Measurements from ENCODE around the gene PREP. TPM values are rescaled to one million over a fixed set of nuclear protein-coding genes. Genes with fewer than 3 reads are reported as not detected.
A peak's percentile ranks its signal among the peaks of the same experiment; 100 is the strongest.
"Not testable (repeated sequence)": the region's sequence is repeated elsewhere in the genome, so short reads cannot be mapped to it uniquely, and the experiment has no call there.

PREP gene
- total and polyA plus RNA-seq, 2 experiments from 2014 or later = 28.7 to 67.6 TPM

DNA sequence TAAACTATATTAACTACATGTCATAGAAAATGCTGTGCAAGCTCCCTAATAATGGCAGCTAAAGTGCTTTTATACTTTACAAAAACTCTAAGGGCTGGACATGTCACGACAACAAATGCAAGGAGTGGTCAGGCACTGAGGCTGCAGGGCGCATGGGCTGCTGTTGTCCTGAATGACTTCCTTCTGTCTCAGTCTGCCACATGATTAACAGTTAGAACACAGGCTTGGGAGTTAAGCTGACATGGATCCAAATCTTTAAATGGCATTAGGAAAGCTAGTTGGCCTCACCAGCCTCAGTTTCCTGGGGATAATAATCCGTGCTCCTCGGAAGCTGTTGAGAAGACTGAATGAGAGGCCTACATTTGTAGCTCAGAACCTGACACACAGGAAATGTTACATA lies 57.4 kb downstream of the PREP start:
- Histone ChIP-seq H3K27ac (peak overlapping the region; percentile 78), H3K4me3 (no peak overlapping the region), H3K9me3 (ENCODE audit: low read depth) (no peaks in the 10 kb centered on the region), H3K36me3 (peaks cover 5% of the 10 kb centered on the region), H3K4me1 (ENCODE audit: low read depth) (peaks cover 18% of the 10 kb centered on the region), H3K27me3 (no peaks in the 10 kb centered on the region)
- TF ChIP-seq, protein P1, sequence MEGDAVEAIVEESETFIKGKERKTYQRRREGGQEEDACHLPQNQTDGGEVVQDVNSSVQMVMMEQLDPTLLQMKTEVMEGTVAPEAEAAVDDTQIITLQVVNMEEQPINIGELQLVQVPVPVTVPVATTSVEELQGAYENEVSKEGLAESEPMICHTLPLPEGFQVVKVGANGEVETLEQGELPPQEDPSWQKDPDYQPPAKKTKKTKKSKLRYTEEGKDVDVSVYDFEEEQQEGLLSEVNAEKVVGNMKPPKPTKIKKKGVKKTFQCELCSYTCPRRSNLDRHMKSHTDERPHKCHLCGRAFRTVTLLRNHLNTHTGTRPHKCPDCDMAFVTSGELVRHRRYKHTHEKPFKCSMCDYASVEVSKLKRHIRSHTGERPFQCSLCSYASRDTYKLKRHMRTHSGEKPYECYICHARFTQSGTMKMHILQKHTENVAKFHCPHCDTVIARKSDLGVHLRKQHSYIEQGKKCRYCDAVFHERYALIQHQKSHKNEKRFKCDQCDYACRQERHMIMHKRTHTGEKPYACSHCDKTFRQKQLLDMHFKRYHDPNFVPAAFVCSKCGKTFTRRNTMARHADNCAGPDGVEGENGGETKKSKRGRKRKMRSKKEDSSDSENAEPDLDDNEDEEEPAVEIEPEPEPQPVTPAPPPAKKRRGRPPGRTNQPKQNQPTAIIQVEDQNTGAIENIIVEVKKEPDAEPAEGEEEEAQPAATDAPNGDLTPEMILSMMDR (IDR thresholded peaks at IDR 0.05; ENCODE audit: low read depth, low read length) = no peak
- no peak for DNase-seq (ENCODE audit: low read depth in 1 of 2, low spot score in 1 of 2)

DNA sequence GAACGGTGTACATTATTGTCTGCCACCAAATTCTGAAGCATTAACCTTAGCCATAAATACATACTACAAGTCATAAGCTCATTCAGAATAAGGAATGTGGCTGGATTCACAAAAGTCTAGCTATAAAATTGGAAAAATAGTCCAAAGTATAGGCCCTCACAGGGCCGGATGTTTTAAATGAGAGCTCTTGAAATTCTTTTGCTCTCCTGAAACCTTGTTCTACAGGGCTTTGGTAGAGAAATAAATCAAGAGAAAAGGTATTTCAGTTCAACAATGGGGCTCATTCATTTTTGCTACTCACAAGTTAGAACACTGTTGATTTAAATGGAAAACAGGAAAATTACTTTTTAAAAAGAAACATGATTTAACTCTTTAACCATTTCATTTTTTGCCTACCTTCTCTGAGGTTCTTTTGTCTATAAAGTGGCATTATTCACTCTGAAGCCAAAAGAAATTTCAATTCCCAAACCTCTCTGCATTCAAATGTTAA lies 58.0 kb downstream of the PREP start:
- no peak for DNase-seq (ENCODE audit: low read depth in 1 of 2, low spot score in 1 of 2)
- peaks cover 18% of the 10 kb centered on the region for H3K4me1 ChIP-seq (ENCODE audit: low read depth)
- TF ChIP-seq, protein P1 (IDR thresholded peaks at IDR 0.05; ENCODE audit: low read depth, low read length) = no peak
- no peaks in the 10 kb centered on the region for H3K9me3 ChIP-seq (ENCODE audit: low read depth)
- H3K27ac ChIP-seq = peak overlapping the region; percentile 78
- no peak overlapping the region for H3K4me3 ChIP-seq
- H3K27me3 ChIP-seq = no peaks in the 10 kb centered on the region
- peaks cover 5% of the 10 kb centered on the region for H3K36me3 ChIP-seq

DNA sequence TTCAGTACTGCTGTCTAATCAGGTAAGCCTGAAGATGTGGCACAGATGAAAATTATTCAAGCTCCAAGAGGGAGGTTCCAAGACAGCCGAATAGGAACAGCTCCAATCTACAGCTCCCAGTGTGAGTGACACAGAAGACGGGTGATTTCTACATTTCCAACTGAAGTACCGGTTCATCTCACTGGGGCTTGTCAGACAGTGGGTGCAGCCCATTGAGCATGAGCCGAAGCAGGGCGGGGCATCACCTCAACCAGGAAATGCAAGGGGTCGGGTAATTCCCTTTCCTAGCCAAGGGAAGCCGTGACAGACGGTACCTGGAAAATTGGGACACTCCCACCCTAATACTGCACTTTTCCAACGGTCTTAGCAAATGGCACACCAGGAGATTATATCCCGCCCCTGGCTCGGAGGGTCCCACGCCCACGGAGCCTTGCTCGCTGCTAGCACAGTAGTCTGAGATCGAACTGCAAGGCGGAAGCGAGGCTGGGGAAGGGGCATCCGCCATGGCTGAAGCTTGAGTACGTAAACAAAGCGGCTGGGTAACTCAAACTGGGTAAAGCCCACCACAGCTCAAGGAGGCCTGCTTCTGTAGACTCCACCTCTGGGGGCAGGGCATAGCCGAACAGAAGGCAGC lies 64.4 kb downstream of the PREP start:
- H3K27ac ChIP-seq; H3K27me3 ChIP-seq; H3K4me1 ChIP-seq (ENCODE audit: low read depth); H3K9me3 ChIP-seq (ENCODE audit: low read depth); DNase-seq (ENCODE audit: low read depth in 1 of 2, low spot score in 1 of 2); H3K36me3 ChIP-seq; H3K4me3 ChIP-seq: not testable (repeated sequence)

DNA sequence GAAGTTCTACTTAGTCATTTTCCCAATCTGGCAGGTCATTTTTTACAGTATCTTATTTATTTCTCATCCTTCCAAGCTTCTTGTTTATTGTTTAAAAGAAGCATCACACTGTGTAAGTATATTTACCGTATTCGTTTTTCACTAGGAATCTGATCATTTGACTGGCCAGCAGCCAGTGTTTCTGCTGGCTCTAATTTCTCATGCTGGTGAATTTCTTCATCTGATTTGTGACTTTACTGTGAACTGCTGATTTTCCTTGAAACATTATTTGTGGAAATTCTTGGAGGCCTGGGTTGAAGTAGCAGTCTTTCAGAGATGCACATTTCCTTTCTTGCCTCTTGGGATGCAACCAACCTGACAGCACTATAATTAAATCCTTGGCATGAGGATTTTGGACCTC lies 65.9 kb downstream of the PREP start:
- TF ChIP-seq, protein P1 (IDR thresholded peaks at IDR 0.05; ENCODE audit: low read depth, low read length) = no peak
- H3K27ac ChIP-seq = no peak overlapping the region
- no peaks in the 10 kb centered on the region for H3K27me3 ChIP-seq
- H3K36me3 ChIP-seq = no peaks in the 10 kb centered on the region
- no peaks in the 10 kb centered on the region for H3K9me3 ChIP-seq (ENCODE audit: low read depth)
- DNase-seq (ENCODE audit: low read depth in 1 of 2, low spot score in 1 of 2) = no peak
- H3K4me3 ChIP-seq = no peak overlapping the region
- no peaks in the 10 kb centered on the region for H3K4me1 ChIP-seq (ENCODE audit: low read depth)

DNA sequence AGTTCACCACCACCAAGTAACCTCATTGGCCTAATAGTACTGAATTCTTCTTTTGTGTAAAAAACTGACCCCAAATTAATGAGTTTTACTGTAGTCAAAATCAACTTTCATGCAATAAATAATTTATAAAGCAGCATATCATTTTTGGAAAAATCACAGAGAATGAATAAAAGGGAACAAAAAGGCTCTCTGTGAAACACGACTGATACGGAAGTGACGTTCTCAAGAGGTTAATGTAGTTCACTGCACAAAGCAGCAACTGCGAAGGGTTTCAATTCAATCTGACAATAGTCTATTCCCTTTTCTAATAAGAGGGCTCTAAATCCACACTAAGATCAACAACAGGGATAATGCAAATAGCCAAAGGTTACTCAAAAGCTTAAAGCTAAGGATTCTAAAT lies 70.3 kb downstream of the PREP start:
- no peaks in the 10 kb centered on the region for H3K27me3 ChIP-seq
- H3K9me3 ChIP-seq (ENCODE audit: low read depth) = no peaks in the 10 kb centered on the region
- TF ChIP-seq, protein P1 (IDR thresholded peaks at IDR 0.05; ENCODE audit: low read depth, low read length) = no peak
- H3K4me3 ChIP-seq = no peak overlapping the region
- H3K36me3 ChIP-seq = no peaks in the 10 kb centered on the region
- peaks cover 3% of the 10 kb centered on the region for H3K4me1 ChIP-seq (ENCODE audit: low read depth)
- no peak for DNase-seq (ENCODE audit: low read depth in 1 of 2, low spot score in 1 of 2)
- H3K27ac ChIP-seq = no peak overlapping the region

DNA sequence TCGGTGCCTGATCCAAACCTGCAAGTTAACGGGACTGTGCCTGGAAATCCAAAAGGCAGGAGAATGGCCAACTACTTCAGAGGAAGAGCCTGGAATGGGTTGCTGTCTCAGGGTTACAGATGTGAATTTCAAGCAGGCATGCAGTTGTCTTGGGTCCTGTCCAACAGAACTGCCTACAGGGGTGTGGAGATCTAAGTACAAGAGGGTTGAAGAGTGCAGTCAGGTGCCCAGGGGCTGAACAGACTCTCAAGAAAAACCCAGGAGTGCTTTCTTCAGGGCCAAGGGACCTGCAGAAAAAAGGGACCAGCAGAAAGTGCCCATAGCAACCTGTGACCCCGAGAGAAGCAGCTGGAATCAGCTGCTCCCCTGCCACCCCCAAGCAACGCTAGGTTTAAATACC lies 71.0 kb downstream of the PREP start:
- DNase-seq (ENCODE audit: low read depth in 1 of 2, low spot score in 1 of 2) = no peak
- Histone ChIP-seq H3K27me3 (no peaks in the 10 kb centered on the region), H3K36me3 (no peaks in the 10 kb centered on the region), H3K4me3 (no peak overlapping the region), H3K4me1 (ENCODE audit: low read depth) (peaks cover 7% of the 10 kb centered on the region), H3K9me3 (ENCODE audit: low read depth) (no peaks in the 10 kb centered on the region), H3K27ac (no peak overlapping the region)
- TF ChIP-seq, protein P1 (IDR thresholded peaks at IDR 0.05; ENCODE audit: low read depth, low read length) = no peak

All from cardiac muscle cell (in vitro differentiated cells and primary cell).